GM12875 (cell line): ENCODE results near the gene SFMBT2.

ENCODE experiments used
- H3K4me3 ChIP-seq: one replicate; pipeline ENCODE4 v1.5.1; 2011; ENCODE audit warnings: low read depth, low read length, control low read depth
- CTCF ChIP-seq: IDR thresholded peaks from 2 replicates; pipeline ENCODE4 v1.5.1; 2011; ENCODE audit warnings: low read depth, mild to moderate bottlenecking, control low read depth, inconsistent platforms, low read length, moderate library complexity, borderline replicate concordance; ENCODE audit not compliant: insufficient read depth

The SFMBT2 gene

GRCh38 chr10:7306147-7306546 is 104.7 kb downstream of the SFMBT2 start:
- H3K4me3 ChIP-seq = no peak overlapping the region
- TF ChIP-seq CTCF = no peak

- TF ChIP-seq CTCF = no peak
- no peak overlapping the region for H3K4me3 ChIP-seq
These were observed 105.8 kb downstream of the SFMBT2 start for GRCh38 chr10:7305053-7305452.

GRCh38 chr10:7304110-7304509 is 106.7 kb downstream of the SFMBT2 start:
- H3K4me3 ChIP-seq = no peak overlapping the region
- no peak for TF ChIP-seq CTCF

- TF ChIP-seq CTCF = no peak
- H3K4me3 ChIP-seq = no peak overlapping the region
These were observed 107.8 kb downstream of the SFMBT2 start for GRCh38 chr10:7302930-7303557.

- no peak overlapping the region for H3K4me3 ChIP-seq
- TF ChIP-seq CTCF = no peak
These were observed 108.4 kb downstream of the SFMBT2 start for GRCh38 chr10:7302392-7302906.

GRCh38 chr10:7301006-7301778 is 109.6 kb downstream of the SFMBT2 start:
- TF ChIP-seq CTCF = no peak
- no peak overlapping the region for H3K4me3 ChIP-seq
